OCI-LY1 (cell line): Measurements from ENCODE around the gene NOTCH1.
"Not testable (repeated sequence)": the region's sequence is repeated elsewhere in the genome, so short reads cannot be mapped to it uniquely, and the experiment has no call there.

ENCODE experiments used
- H2AFZ ChIP-seq: fragments of 200-600 bp; sonication (generic), shearing (Covaris generic); 2 replicates; pipeline ENCODE4 v1.6.0; 2014; ENCODE audit warnings: antibody characterized with exemption, mild to moderate bottlenecking, low read length
- H3F3A ChIP-seq: fragments of 200-600 bp; sonication (generic), shearing (Covaris generic); 2 replicates; pipeline ENCODE4 v1.6.0; 2014; ENCODE audit warnings: mild to moderate bottlenecking, antibody characterized with exemption, low read length, moderate library complexity; ENCODE audit not compliant: insufficient read depth
- H3K27ac ChIP-seq: fragments of 200-600 bp; sonication (generic); 2 replicates; pipeline ENCODE4 v1.5.1; 2014; ENCODE audit warnings: low read length, mixed run types, mild to moderate bottlenecking, low read depth; ENCODE audit not compliant: poor library complexity, severe bottlenecking
- H3K27me3 ChIP-seq: fragments of 200-600 bp; sonication (generic); 2 replicates; pipeline ENCODE4 v1.6.0; 2014; ENCODE audit warnings: antibody characterized with exemption, mild to moderate bottlenecking, low read length, moderate library complexity; ENCODE audit not compliant: insufficient read depth
- H3K36me3 ChIP-seq: fragments of 200-600 bp; sonication (generic); 2 replicates; pipeline ENCODE4 v1.6.1; 2014; ENCODE audit warnings: mild to moderate bottlenecking, antibody characterized with exemption, low read length, moderate library complexity, mixed read lengths; ENCODE audit not compliant: insufficient read depth
- H3K4me1 ChIP-seq: fragments of 200-600 bp; sonication (generic); 2 replicates; pipeline ENCODE4 v1.5.1; 2014; ENCODE audit warnings: mild to moderate bottlenecking, low read length, moderate library complexity; ENCODE audit not compliant: insufficient read depth, severe bottlenecking
- H3K4me2 ChIP-seq: fragments of 200-600 bp; sonication (generic), shearing (Covaris generic); 2 replicates; pipeline ENCODE4 v1.6.1; 2014; ENCODE audit warnings: low read length
- H3K4me3 ChIP-seq: fragments of 200-600 bp; sonication (generic); 2 replicates; pipeline ENCODE4 v1.5.1; 2014; ENCODE audit warnings: low read length, low read depth, mild to moderate bottlenecking, mixed read lengths; ENCODE audit not compliant: poor library complexity, severe bottlenecking
- H3K79me2 ChIP-seq: fragments of 200-600 bp; shearing (Covaris generic); 2 replicates; pipeline ENCODE4 v1.6.1; 2016; ENCODE audit warnings: mixed run types, low read length, mixed read lengths; ENCODE audit not compliant: insufficient read depth
- H3K9ac ChIP-seq: fragments of 200-600 bp; sonication (generic), shearing (Covaris generic); 2 replicates; pipeline ENCODE4 v1.6.1; 2014; ENCODE audit warnings: mild to moderate bottlenecking, low read length, mixed read lengths
- H3K9me2 ChIP-seq: fragments of 200-600 bp; sonication (generic), shearing (Covaris generic); 2 replicates; pipeline ENCODE4 v1.6.1; 2014; ENCODE audit warnings: low read depth, mild to moderate bottlenecking, low read length, mixed read lengths
- H3K9me3 ChIP-seq: fragments of 200-600 bp; shearing (Covaris generic); 2 replicates; pipeline ENCODE4 v1.6.1; 2014; ENCODE audit warnings: low read length, mixed read lengths
- H4K20me1 ChIP-seq: fragments of 200-600 bp; sonication (generic), shearing (Covaris generic); 2 replicates; pipeline ENCODE4 v1.6.0; 2016; ENCODE audit warnings: mild to moderate bottlenecking, low read length; ENCODE audit not compliant: insufficient read depth
- EZH2 ChIP-seq: fragments of 200-600 bp; sonication (generic), shearing (Covaris generic); IDR thresholded peaks from 2 replicates; pipeline ENCODE4 v1.8.0; 2017; ENCODE audit warnings: borderline replicate concordance, mixed run types, mild to moderate bottlenecking, antibody characterized with exemption, low read length, moderate library complexity, mixed read lengths
- TF ChIP-seq, protein P1 (sequence below): fragments of 200-600 bp; sonication (generic), shearing (Covaris generic); IDR thresholded peaks from 2 replicates; pipeline ENCODE4 v1.5.1; 2017; ENCODE audit warnings: mild to moderate bottlenecking, antibody characterized with exemption, low read length, moderate library complexity, mixed read lengths

Gene NOTCH1

DNA sequence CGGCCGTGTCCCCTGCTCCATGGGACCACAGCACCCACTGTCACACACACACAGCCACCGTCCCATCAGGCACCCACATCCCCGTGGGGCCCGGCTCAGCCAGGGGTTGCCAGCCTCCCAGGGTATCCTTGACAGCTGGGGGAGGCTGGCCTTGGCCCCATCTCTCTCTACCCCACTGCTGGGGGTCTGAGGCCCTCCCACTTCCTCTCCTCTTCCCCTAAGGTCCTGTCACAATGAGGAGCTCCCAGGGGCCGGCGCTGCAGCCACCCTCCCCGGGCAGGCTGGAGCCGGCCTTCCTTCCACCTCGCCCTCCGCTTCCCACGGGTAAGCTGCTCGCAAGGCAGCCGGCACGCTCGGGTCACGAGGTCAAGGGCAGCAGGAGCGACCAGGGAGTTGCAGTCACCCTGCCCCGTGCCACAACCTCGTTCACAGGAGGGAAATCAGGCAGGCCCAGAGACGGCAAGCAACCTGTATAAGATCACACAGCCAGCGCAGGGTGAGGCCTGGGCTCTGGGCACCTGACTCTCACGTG is 38.6 kb upstream of the NOTCH1 start:
- Histone ChIP-seq H3K36me3 (no peaks in the 10 kb centered on the region), H3K4me3 (no peak overlapping the region), H3K27me3 (no peaks in the 10 kb centered on the region; the same call in 1 of the 2 replicates), H4K20me1 (no peaks in the 10 kb centered on the region), H3F3A (peaks cover 9% of the 10 kb centered on the region; the same call in 1 of the 2 replicates), H3K9me2 (no peaks in the 10 kb centered on the region), H3K9ac (no peak overlapping the region), H3K27ac (no peak overlapping the region), H3K79me2 (no peaks in the 10 kb centered on the region), H3K4me2 (no peak overlapping the region), H2AFZ (no peak overlapping the region), H3K4me1 (no peaks in the 10 kb centered on the region), H3K9me3 (no peaks in the 10 kb centered on the region; the same call in 1 of the 2 replicates)
- no peak for TF ChIP-seq EZH2
- TF ChIP-seq, protein P1, sequence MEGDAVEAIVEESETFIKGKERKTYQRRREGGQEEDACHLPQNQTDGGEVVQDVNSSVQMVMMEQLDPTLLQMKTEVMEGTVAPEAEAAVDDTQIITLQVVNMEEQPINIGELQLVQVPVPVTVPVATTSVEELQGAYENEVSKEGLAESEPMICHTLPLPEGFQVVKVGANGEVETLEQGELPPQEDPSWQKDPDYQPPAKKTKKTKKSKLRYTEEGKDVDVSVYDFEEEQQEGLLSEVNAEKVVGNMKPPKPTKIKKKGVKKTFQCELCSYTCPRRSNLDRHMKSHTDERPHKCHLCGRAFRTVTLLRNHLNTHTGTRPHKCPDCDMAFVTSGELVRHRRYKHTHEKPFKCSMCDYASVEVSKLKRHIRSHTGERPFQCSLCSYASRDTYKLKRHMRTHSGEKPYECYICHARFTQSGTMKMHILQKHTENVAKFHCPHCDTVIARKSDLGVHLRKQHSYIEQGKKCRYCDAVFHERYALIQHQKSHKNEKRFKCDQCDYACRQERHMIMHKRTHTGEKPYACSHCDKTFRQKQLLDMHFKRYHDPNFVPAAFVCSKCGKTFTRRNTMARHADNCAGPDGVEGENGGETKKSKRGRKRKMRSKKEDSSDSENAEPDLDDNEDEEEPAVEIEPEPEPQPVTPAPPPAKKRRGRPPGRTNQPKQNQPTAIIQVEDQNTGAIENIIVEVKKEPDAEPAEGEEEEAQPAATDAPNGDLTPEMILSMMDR = no peak

DNA sequence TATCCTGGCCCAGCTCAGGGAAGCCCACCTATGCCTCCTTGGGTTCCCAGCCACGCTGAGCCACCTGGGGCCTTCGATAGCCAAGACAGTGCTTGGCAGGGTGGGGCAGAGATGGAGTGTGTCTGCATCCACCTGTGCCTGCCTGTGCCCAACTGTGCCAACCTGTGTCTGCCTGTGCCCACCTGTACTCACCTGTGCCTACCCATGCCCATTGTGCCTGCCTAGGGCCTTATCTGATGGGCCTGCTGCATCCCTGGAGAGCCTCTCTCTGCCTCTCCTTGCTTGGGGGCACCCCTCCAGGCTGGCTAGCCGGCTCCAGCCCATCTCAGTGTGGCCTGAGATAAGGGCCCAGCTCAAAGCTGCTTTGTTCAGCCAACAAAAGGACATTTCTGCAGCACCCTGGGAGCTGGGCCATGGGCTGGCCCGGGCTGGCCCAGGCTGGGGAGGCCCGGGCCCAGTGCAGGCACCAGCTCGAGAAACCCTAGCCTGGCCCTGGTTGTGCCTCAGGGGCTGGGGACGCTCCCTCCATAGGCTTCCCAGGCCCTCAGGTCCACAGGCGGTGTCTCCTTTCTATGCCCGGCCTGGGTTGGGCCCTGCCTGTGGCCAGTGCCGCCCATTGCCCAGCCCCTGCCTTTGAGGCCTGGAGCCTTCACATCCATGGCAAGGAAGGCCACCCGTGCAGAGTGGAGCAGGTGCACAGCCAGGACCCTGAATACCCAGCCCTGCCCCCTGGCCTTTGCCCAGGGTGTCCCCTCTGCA is 37.3 kb upstream of the NOTCH1 start:
- Histone ChIP-seq H3K27ac (no peak overlapping the region), H3K4me1 (no peaks in the 10 kb centered on the region), H3K79me2 (no peaks in the 10 kb centered on the region), H3F3A (peaks cover 9% of the 10 kb centered on the region; the same call in 1 of the 2 replicates), H3K9me2 (no peaks in the 10 kb centered on the region), H3K9ac (no peak overlapping the region), H2AFZ (no peak overlapping the region), H3K36me3 (no peaks in the 10 kb centered on the region), H3K4me2 (no peak overlapping the region), H3K9me3 (no peaks in the 10 kb centered on the region; the same call in 1 of the 2 replicates), H3K4me3 (no peak overlapping the region), H3K27me3 (peaks cover 6% of the 10 kb centered on the region; the same call in 1 of the 2 replicates), H4K20me1 (no peaks in the 10 kb centered on the region)
- TF ChIP-seq, protein P1 = no peak
- TF ChIP-seq EZH2 = no peak

DNA sequence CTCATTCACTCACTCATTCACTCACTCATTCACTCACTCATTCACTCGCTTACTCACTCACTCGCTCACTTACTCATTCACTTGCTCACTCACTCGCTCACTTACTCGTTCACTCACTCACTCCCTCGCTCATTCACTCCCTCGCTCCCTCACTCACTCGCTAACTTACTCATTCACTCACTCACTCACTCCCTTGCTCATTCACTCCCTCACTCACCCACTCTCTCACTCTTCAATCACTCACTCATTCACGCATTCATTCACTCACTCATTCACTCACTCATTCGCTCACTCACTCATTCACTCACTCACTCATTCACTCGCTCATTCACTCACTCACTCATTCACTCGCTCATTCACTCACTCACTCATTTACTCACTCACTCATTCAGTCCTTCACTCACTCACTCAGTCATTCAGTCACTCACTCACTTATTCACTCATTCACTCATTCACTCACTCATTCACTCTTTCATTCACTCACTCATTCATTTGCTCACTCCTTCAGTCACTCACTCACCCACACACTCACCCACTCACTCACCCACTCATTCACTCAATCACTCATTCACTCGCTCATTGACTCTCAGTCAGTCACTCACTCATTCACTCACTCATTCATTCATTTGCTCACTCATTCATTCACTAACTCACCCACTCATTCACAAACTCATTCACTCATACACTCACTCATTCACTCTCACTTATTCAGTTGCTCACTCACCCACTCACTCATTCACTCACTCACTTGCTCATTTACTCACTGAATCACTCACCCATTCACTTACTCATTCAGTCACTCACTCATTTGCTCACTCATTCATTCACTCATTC is 36.0 kb upstream of the NOTCH1 start:
- Histone ChIP-seq H3K27ac (no peak overlapping the region), H3K36me3 (no peaks in the 10 kb centered on the region), H3F3A (peaks cover 9% of the 10 kb centered on the region; the same call in 1 of the 2 replicates), H3K4me3 (no peak overlapping the region), H3K27me3 (0 out of 2 replicates have a peak, but pooled peaks cover 7% of the 10 kb centered on the region), H3K79me2 (no peaks in the 10 kb centered on the region), H2AFZ (no peak overlapping the region), H3K4me2 (no peak overlapping the region), H3K9ac (no peak overlapping the region), H3K4me1 (no peaks in the 10 kb centered on the region), H3K9me2 (no peaks in the 10 kb centered on the region), H4K20me1 (no peaks in the 10 kb centered on the region), H3K9me3 (no peaks in the 10 kb centered on the region; the same call in 1 of the 2 replicates)
- TF ChIP-seq EZH2 = no peak
- TF ChIP-seq, protein P1 = no peak

DNA sequence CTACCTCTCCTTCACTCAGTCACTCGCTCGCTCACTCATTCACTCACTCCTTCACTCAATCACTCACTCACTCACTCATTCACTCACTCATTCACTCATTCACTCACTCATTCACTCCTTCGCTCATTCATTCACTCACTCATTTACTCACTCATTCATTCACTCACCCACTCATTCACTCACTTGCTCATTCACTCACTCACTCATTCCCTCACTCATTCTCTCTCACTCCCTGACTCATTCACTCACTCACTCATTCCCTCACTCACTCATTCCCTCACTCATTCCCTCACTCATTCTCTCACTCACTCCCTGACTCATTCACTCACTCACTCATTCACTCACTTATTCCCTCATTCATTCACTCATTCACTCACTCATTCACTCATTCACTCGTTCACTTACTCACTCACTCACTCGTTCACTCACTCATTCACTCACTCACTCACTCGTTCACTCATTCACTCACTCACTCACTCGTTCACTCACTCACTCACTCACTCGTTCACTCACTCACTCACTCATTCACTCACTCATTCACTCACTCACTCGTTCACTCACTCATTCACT is 33.9 kb upstream of the NOTCH1 start:
- not testable (repeated sequence) for H3K27me3 ChIP-seq, H3K79me2 ChIP-seq, H3F3A ChIP-seq, H3K4me2 ChIP-seq, H4K20me1 ChIP-seq, H3K9ac ChIP-seq, H2AFZ ChIP-seq, H3K4me3 ChIP-seq, H3K9me2 ChIP-seq, H3K27ac ChIP-seq, H3K36me3 ChIP-seq, H3K4me1 ChIP-seq, H3K9me3 ChIP-seq
